ENCODE results near the gene MINPP1. TPM values are rescaled to one million over a fixed set of nuclear protein-coding genes. Genes with fewer than 3 reads are reported as not detected.
"Not testable (repeated sequence)": the region's sequence is repeated elsewhere in the genome, so short reads cannot be mapped to it uniquely, and the experiment has no call there.

MINPP1 gene
- polyA plus RNA-seq, 1 experiment, result 24.6 TPM

DNA sequence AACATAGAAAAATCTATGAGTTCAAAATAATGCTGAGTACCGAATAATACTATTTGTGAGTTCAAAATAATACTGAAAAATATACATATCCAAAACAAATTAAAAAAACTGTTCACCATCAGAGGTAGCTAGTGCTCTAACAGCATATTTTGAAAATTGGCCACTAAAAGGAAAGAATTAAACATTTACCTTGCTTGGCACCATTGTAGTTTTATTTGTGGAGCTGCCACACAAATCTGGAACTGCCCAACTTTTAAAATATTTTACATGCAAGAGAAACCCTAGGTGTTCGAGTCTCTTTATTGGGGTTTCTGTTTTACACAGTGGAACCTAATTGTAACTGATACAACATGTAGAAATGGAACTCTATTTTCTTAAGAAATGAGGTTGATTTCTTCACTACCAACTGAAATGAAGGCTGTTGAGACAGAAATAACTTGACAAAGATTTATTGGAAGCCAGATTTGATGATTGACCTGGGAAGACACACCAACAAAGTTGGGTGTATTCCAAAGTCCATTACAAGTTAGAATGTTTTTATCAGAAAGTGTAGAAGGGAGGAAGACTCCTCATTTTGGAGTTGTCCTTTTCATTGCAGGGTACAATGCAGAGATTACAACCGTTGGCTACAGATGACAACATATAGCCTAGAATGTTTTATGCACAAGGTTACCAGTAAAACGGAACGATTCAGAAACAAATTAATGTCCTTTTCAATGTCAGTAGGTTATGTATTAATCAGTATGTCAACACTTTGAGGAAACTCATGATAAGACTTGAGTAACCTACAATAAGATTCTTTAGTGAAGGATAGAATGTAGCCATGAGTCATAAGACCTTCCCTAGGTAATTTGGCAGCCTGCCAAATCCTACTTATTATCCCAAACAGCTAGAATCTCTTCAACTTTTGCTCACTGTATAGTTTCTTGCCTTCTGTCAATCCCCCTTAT lies 81.1 kb downstream of the MINPP1 start:
- TF ChIP-seq, protein P1, sequence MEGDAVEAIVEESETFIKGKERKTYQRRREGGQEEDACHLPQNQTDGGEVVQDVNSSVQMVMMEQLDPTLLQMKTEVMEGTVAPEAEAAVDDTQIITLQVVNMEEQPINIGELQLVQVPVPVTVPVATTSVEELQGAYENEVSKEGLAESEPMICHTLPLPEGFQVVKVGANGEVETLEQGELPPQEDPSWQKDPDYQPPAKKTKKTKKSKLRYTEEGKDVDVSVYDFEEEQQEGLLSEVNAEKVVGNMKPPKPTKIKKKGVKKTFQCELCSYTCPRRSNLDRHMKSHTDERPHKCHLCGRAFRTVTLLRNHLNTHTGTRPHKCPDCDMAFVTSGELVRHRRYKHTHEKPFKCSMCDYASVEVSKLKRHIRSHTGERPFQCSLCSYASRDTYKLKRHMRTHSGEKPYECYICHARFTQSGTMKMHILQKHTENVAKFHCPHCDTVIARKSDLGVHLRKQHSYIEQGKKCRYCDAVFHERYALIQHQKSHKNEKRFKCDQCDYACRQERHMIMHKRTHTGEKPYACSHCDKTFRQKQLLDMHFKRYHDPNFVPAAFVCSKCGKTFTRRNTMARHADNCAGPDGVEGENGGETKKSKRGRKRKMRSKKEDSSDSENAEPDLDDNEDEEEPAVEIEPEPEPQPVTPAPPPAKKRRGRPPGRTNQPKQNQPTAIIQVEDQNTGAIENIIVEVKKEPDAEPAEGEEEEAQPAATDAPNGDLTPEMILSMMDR (IDR thresholded peaks at IDR 0.05; ENCODE audit: low read depth, low read length), result no peak
- no peak for DNase-seq (ENCODE audit: low read depth, low spot score)
- Histone ChIP-seq H3K4me3 (ENCODE audit: low read depth, low read length) (no peak overlapping the region), H3K27me3 (ENCODE audit: control insufficient read depth, insufficient read depth, low read length) (no peaks in the 10 kb centered on the region), H3K9me3 (ENCODE audit: control insufficient read depth, insufficient read depth, low read length) (no peaks in the 10 kb centered on the region), H3K27ac (ENCODE audit: low read depth, low read length) (no peak overlapping the region)
- ChIA-PET POLR2A (no interaction called here), CTCF (no interaction called here)

DNA sequence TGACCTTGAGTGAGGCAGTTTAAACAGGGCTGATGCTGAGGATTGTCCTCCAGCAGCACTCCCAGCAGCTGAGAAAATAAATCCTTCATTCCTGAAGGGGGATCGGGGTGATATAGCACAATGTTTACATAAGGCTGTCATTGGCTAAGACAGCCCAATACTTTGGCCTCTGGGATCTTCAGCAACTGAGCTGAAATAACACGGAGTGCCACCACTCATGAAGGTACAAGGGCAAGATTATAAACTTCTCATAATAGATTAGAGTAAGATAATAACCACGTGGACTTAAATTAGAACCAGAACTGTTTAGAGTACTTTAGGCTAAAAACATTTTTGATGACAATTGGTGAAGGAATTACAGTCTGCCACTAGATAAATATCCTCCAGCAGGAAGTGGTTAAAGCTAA lies 85.0 kb downstream of the MINPP1 start:
- H3K27me3 ChIP-seq (ENCODE audit: control insufficient read depth, insufficient read depth, low read length), result no peaks in the 10 kb centered on the region
- POLR2A ChIA-PET, result no interaction called here
- H3K27ac ChIP-seq (ENCODE audit: low read depth, low read length), result no peak overlapping the region
- peak; percentile 16 for DNase-seq (ENCODE audit: low read depth, low spot score)
- H3K9me3 ChIP-seq (ENCODE audit: control insufficient read depth, insufficient read depth, low read length), result no peaks in the 10 kb centered on the region
- CTCF ChIA-PET, result no interaction called here
- H3K4me3 ChIP-seq (ENCODE audit: low read depth, low read length), result no peak overlapping the region
- TF ChIP-seq, protein P1 (IDR thresholded peaks at IDR 0.05; ENCODE audit: low read depth, low read length), result no peak

DNA sequence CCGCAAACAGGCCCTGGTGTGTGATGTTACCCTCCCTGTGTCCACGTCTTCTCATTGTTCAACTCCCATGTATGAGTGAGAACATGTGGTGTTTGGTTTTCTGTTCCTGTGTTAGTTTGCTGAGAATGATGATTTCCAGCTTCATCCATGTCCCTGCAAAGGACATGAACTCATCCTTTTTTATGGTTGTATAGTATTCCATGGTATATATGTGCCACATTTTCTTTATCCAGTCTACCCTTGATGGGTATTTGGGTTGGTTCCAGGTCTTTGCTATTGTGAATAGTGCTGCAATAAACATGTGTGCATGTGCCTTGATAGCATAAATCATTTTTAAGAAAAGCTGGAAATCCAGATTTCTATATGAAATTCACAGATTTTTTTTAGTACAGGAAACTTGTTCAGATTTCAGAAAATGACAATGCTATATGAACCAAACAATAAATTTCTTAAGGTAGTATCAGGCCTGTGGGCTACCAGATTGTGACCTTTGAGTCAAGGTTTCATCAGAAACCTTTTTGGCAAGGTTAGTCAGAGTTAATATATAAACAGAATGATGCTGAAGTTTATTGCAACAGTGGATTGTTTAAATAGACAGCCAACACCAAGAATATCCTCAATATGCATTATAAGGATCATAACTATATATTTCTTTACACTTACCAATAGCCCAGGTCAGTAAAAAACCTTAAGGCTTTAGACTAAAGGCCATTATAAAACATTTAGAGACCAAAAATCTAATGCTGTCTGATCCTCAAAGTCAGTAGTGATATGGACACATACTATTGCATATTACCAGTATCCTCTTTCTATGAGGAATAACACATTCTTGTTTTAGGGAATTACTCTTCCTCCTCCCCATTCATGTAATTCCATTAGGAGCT lies 86.3 kb downstream of the MINPP1 start:
- ChIA-PET CTCF (no interaction called here), POLR2A (no interaction called here)
- Histone ChIP-seq H3K9me3 (ENCODE audit: control insufficient read depth, insufficient read depth, low read length) (no peaks in the 10 kb centered on the region), H3K27ac (ENCODE audit: low read depth, low read length) (no peak overlapping the region), H3K4me3 (ENCODE audit: low read depth, low read length) (no peak overlapping the region), H3K27me3 (ENCODE audit: control insufficient read depth, insufficient read depth, low read length) (no peaks in the 10 kb centered on the region)
- peak; percentile 52 for DNase-seq (ENCODE audit: low read depth, low spot score)
- TF ChIP-seq, protein P1 (IDR thresholded peaks at IDR 0.05; ENCODE audit: low read depth, low read length), result no peak

DNA sequence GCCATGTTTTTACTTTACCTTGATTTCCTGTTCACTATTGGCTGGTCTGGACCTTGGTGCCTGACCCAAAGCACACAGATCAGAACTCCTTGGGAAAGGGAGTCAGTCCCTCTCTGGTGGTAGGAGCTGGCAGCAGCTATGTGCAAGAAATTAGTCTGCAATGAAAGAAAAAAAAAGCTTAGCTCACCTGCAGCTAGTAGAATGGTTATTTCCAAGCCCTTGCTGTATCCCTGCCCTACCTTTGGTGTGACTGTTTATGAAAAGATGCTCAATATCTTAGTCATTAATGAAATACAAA lies 86.8 kb downstream of the MINPP1 start:
- Histone ChIP-seq H3K9me3 (ENCODE audit: control insufficient read depth, insufficient read depth, low read length) (no peaks in the 10 kb centered on the region), H3K27ac (ENCODE audit: low read depth, low read length) (no peak overlapping the region), H3K4me3 (ENCODE audit: low read depth, low read length) (no peak overlapping the region), H3K27me3 (ENCODE audit: control insufficient read depth, insufficient read depth, low read length) (peaks cover 2% of the 10 kb centered on the region)
- CTCF ChIA-PET, result no interaction called here
- DNase-seq (ENCODE audit: low read depth, low spot score), result no peak
- POLR2A ChIA-PET, result no interaction called here
- TF ChIP-seq, protein P1 (IDR thresholded peaks at IDR 0.05; ENCODE audit: low read depth, low read length), result no peak

DNA sequence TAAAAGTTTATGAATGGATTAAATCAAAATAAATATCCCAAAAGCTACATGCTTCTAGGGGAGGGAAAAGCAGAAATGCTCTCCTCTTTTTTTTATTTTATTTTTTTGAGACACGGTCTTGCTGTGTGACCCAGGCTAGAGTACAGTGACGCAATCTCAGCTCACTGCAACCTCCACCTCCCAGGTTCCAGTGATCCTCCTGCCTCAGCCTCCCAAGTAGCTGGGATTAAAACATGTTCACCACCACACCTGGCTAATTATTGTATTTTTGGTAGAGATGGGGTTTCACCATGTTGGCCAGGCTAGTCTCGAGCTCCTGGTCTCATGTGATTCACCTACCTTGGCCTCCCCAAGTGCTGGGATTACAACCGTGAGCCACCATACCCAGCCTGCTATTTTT lies 88.2 kb downstream of the MINPP1 start:
- H3K27ac ChIP-seq (ENCODE audit: low read depth, low read length); H3K27me3 ChIP-seq (ENCODE audit: control insufficient read depth, insufficient read depth, low read length); H3K9me3 ChIP-seq (ENCODE audit: control insufficient read depth, insufficient read depth, low read length); DNase-seq (ENCODE audit: low read depth, low spot score); POLR2A ChIA-PET; H3K4me3 ChIP-seq (ENCODE audit: low read depth, low read length): not testable (repeated sequence)
- CTCF ChIA-PET, result interaction anchor here (2.4 kb wide), 1 partner anchor 14 kb away, joined by 7 read pairs; no protein-coding TSS in a partner anchor
